ENCODE measurements around the gene PAQR4. TPM values are rescaled to one million over a fixed set of nuclear protein-coding genes. Genes with fewer than 3 reads are reported as not detected.

The PAQR4 gene
- total and polyA plus RNA-seq, 2 of the 13 experiments (the other 11 are each of a cell fraction or from before 2014, with no cell fraction given): 15.9 to 24.8 TPM

GRCh38 chr16:2979669-2980226 is 10.6 kb downstream of the PAQR4 start:
- peak overlapping the region; percentile 94 for H3K9ac ChIP-seq (ENCODE audit: insufficient read depth, low read depth, low read length)
- 2% methylated on average over 22 of the region's 43 CpGs for WGBS (ENCODE audit: low lambda C conversion rate)
- H3K4me1 ChIP-seq (ENCODE audit: insufficient read depth, low read length): peaks cover 26% of the 10 kb centered on the region
- no peak overlapping the region for H2AFZ ChIP-seq (ENCODE audit: low read length)
- CTCF ChIA-PET (ENCODE audit: low intra/inter-chr PET ratio, low total read pairs): no interaction called here
- H3K27me3 ChIP-seq (ENCODE audit: control insufficient read depth in 1 of 2, insufficient read depth in 2 of 2, low read length in 2 of 2): 0 out of 5 replicates have a peak, but pooled peaks cover 0 to 4% of the 10 kb centered on the region in 2 experiments
- no peaks in the 10 kb centered on the region for H4K20me1 ChIP-seq (ENCODE audit: insufficient read depth, low read length)
- H3K4me3 ChIP-seq (replicated peaks in 1 of 3; ENCODE audit: insufficient read depth in 1 of 3, low read depth in 2 of 3, low read length in 3 of 3): peak overlapping the region; percentile 86 to 95 (median 88)
- TSS peak; percentile 55 for BruUV-seq (replicated peaks)
- peak overlapping the region; percentile 96 for H3K4me2 ChIP-seq (ENCODE audit: low read depth, low read length)
- intact Hi-C loops (cut with micrococcal nuclease; ENCODE audit: unreplicated experiment): no loop called here
- ATAC-seq (peak; percentile 2; the same call in 2 of the 3 replicates), DNase-seq (ENCODE audit: low spot score) (no peak), FAIRE-seq (no peak)
- H3K9me3 ChIP-seq (ENCODE audit: low read length): no peaks in the 10 kb centered on the region
- peak overlapping the region; percentile 87 for H3K27ac ChIP-seq (ENCODE audit: extremely low read length, insufficient read depth, low read length)
- POLR2A ChIA-PET: interaction anchor here (0.7 to 3.9 kb wide), 9 partner anchors 8 to 74 kb away, joined by 4 to 48 read pairs (median 8); partner anchors contain the start of genes FLYWCH1, HCFC1R1, KREMEN2 and PAQR4
- H3K79me2 ChIP-seq (ENCODE audit: insufficient read depth, low read length): peaks cover 8% of the 10 kb centered on the region
- H3K36me3 ChIP-seq (replicated peaks in 1 of 2; ENCODE audit: control insufficient read depth in 1 of 2, insufficient read depth in 2 of 2, low read length in 2 of 2): peaks cover 2 to 17% of the 10 kb centered on the region in 2 experiments; a peak in 3 of 5 replicates
- in situ Hi-C loops (cut with HindIII; ENCODE audit: extremely low pct_ligation_motif_present, low pct_unique_long_range_greater_than_20kb): no loop called here
- TF ChIP-seq ARID2 (CRISPR knock-in tag; IDR thresholded peaks at IDR 0.05; ENCODE audit: borderline replicate concordance): 0 out of 2 replicates have a peak, but pooled peaks have one; percentile 2
- TF ChIP-seq SP5 (CRISPR knock-in tag; IDR thresholded peaks at IDR 0.05; ENCODE audit: borderline replicate concordance, low read depth): no peak
- no peak for TF ChIP-seq ZNF550 (CRISPR knock-in tag; IDR thresholded peaks at IDR 0.05; ENCODE audit: borderline replicate concordance)
- TF ChIP-seq KAT8 (CRISPR knock-in tag; IDR thresholded peaks at IDR 0.05): no peak
- TF ChIP-seq ZNF407 (CRISPR knock-in tag; IDR thresholded peaks at IDR 0.05; ENCODE audit: not compliant biosample characterization): peak; percentile 5
- TF ChIP-seq PHF8 (CRISPR knock-in tag; IDR thresholded peaks at IDR 0.05): peak; percentile 8
- 0 out of 2 replicates have a peak, but pooled peaks have one; percentile 1 for TF ChIP-seq ZNF687 (CRISPR knock-in tag; IDR thresholded peaks at IDR 0.05)
- TF ChIP-seq SETDB1 (CRISPR knock-in tag; IDR thresholded peaks at IDR 0.05; ENCODE audit: borderline replicate concordance): no peak
- TF ChIP-seq ZFYVE20 (CRISPR knock-in tag; IDR thresholded peaks at IDR 0.05; ENCODE audit: borderline replicate concordance, low read depth): 0 out of 2 replicates have a peak, but pooled peaks have one; percentile 2
- TF ChIP-seq MED1 (CRISPR knock-in tag; IDR thresholded peaks at IDR 0.05): no peak
- TF ChIP-seq ZFX (CRISPR knock-in tag; IDR thresholded peaks at IDR 0.05; ENCODE audit: low read depth): peak; percentile 23; the same call in 1 of the 2 replicates
